HG03103 (cell line): ENCODE results near the gene GABRR1.
"Not testable (repeated sequence)": the region's sequence is repeated elsewhere in the genome, so short reads cannot be mapped to it uniquely, and the experiment has no call there.

Experiments used
- ATAC-seq: cut with Tn5 transposase; IDR thresholded peaks from one replicate; pipeline ENCODE4 v1.9.1; 2021; ENCODE audit warnings: low read depth; ENCODE audit not compliant: unreplicated experiment

GABRR1 gene

GRCh38 chr6:89217299-89217910 is at the start of gene GABRR1:
GABRR1 (minus strand) TSS chr6:89217358; CDS start chr6:89217322, 36 bp downstream.
- no peak for ATAC-seq

GRCh38 chr6:89264296-89264695 is 47.1 kb upstream of the GABRR1 start:
- ATAC-seq = no peak

- no peak for ATAC-seq
Measured at GRCh38 chr6:89260832-89261231, 43.7 kb upstream of the GABRR1 start.

GRCh38 chr6:89260310-89260709 is 43.2 kb upstream of the GABRR1 start:
- ATAC-seq = no peak

- peak; percentile 56 for ATAC-seq
Measured at GRCh38 chr6:89258912-89259311, 41.8 kb upstream of the GABRR1 start.

GRCh38 chr6:89257781-89258180 is 40.6 kb upstream of the GABRR1 start:
- ATAC-seq = no peak

GRCh38 chr6:89257346-89257745 is 40.2 kb upstream of the GABRR1 start:
- no peak for ATAC-seq

- ATAC-seq = no peak
Measured at GRCh38 chr6:89255417-89255816, 38.3 kb upstream of the GABRR1 start.

- ATAC-seq = no peak
Measured at GRCh38 chr6:89254569-89254968, 37.4 kb upstream of the GABRR1 start.

- no peak for ATAC-seq
Measured at GRCh38 chr6:89252907-89253306, 35.7 kb upstream of the GABRR1 start.

- ATAC-seq = no peak
Measured at GRCh38 chr6:89251976-89252375, 34.8 kb upstream of the GABRR1 start.

GRCh38 chr6:89251170-89251569 is 34.0 kb upstream of the GABRR1 start:
- no peak for ATAC-seq

GRCh38 chr6:89250239-89250638 is 33.1 kb upstream of the GABRR1 start:
- no peak for ATAC-seq

GRCh38 chr6:89244241-89244985 is 27.3 kb upstream of the GABRR1 start:
- ATAC-seq = no peak

GRCh38 chr6:89243331-89243629 is 26.1 kb upstream of the GABRR1 start:
- no peak for ATAC-seq

- no peak for ATAC-seq
Measured at GRCh38 chr6:89242574-89243330, 25.6 kb upstream of the GABRR1 start.

- no peak for ATAC-seq
Measured at GRCh38 chr6:89239338-89239737, 22.2 kb upstream of the GABRR1 start.

GRCh38 chr6:89237158-89237557 is 20.0 kb upstream of the GABRR1 start:
- ATAC-seq = no peak

GRCh38 chr6:89233605-89234004 is 16.4 kb upstream of the GABRR1 start:
- ATAC-seq = not testable (repeated sequence)

- ATAC-seq = no peak
Measured at GRCh38 chr6:89222712-89223039, 5.5 kb upstream of the GABRR1 start.

GRCh38 chr6:89221971-89222711 is 5.0 kb upstream of the GABRR1 start:
- no peak for ATAC-seq
